HG03064 (cell line): ENCODE measurements around the gene CLSTN1.
"Not testable (repeated sequence)": the region's sequence is repeated elsewhere in the genome, so short reads cannot be mapped to it uniquely, and the experiment has no call there.

Experiments
- ATAC-seq: cut with Tn5 transposase; IDR thresholded peaks from one replicate; pipeline ENCODE4 v1.9.1; 2021; ENCODE audit warnings: low read depth; ENCODE audit not compliant: unreplicated experiment

Gene CLSTN1

GRCh38 chr1:9801909-9802308 is 21.9 kb downstream of the CLSTN1 start:
- ATAC-seq, result no peak

DNA sequence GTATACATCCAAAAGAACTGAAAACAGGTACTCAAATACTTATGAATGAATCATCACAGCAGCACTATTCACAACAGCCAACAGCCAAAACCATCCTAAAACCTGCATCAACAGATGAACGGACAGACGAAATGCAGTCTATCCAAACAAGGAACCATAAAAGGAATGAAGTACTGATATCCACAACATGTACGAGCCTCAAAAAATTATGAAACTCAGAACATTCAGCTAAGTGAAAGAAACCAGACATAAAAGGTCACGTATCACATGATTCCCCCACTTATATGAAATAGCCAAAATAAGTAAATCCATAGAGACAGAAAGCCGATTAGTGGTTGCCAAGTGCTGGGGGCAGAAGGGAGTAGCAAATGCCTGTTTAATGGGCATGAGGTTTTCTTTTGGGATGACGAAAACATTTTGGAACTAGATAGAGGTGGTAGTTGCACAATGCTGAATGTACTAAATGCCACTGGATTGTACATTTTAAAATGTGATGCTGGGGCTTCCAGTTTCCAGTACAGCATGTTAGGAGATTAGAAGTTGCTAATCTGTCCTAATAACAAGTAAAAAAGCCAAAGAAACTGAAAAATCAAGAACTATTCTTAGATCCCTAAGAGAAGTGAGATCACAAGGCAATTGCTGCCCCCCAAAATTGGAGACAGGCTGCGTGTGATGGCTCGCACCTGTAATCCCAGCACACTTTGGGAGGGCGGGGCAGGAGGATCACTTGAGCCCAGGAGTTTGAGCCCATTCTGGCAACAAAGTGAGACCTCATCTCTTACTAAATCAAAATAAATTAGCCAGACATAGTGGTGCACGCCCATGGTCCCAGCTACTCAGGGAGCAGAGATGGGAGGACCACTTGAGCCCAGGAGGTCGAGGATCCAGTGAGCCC is 25.3 kb downstream of the CLSTN1 start:
- ATAC-seq, result no peak

GRCh38 chr1:9797049-9797448 is 26.7 kb downstream of the CLSTN1 start:
- ATAC-seq, result no peak

DNA sequence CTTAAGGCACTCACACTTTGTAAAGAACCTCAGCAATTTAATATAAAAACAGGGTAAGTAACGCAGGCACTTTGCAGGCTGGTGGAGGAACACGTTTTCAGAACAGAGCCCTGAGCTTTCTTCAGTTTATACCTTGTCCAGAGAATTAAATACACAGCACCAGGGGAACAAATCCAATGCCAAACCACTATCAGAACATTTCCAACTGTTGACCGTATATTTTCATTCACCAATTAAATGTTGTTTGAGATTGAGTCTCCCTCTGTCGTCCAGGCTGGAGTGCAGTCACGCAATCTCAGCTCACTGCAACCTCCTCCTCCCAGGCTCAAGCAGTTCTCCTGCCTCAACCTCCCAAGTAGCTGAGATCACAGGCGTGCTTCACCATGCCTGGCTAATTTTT is 29.7 kb downstream of the CLSTN1 start:
- no peak for ATAC-seq

- no peak for ATAC-seq
Measured at GRCh38 chr1:9793291-9793690, 30.5 kb downstream of the CLSTN1 start.

GRCh38 chr1:9792156-9793042 is 31.4 kb downstream of the CLSTN1 start:
- no peak for ATAC-seq

DNA sequence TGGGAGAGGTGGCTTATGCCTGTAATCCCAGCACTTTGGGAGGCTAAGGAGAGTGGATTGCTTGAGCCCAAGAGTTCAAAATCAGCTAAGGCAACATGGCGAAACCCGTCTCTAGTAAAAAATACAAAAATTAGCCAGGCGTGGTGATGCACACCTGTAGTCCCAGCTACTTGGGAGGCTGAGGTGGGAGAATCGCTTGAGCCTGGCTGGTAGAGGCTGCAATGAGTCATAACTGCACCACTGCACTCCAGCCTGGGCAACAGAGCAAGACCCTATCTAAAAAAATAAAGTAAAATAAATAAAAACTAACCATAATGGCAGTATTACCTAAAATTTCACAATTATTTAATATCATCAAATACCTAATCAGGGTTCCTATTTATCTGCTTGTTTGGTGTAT is 34.1 kb downstream of the CLSTN1 start:
- not testable (repeated sequence) for ATAC-seq

- peak; percentile 73 for ATAC-seq
Measured at GRCh38 chr1:9787702-9788101, 36.1 kb downstream of the CLSTN1 start.

DNA sequence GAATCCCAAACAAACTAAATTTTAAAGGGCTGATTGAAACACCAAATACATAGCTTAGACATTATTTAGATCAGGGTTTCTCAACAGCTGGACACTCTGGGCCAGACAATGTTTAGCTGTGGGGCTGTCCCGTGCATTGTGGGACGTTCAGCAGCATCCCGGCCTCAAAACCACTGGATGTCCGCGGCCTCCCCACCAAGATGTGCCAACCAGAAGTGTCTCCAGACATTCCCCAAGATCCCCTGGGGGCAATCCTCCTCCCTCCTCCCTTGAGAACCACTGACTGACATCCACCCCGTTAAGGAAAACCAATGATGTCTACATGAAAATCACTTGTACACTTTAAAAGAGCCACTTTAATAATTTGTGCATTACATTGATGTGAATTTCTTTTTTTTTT is 38.4 kb downstream of the CLSTN1 start:
- ATAC-seq, result no peak

DNA sequence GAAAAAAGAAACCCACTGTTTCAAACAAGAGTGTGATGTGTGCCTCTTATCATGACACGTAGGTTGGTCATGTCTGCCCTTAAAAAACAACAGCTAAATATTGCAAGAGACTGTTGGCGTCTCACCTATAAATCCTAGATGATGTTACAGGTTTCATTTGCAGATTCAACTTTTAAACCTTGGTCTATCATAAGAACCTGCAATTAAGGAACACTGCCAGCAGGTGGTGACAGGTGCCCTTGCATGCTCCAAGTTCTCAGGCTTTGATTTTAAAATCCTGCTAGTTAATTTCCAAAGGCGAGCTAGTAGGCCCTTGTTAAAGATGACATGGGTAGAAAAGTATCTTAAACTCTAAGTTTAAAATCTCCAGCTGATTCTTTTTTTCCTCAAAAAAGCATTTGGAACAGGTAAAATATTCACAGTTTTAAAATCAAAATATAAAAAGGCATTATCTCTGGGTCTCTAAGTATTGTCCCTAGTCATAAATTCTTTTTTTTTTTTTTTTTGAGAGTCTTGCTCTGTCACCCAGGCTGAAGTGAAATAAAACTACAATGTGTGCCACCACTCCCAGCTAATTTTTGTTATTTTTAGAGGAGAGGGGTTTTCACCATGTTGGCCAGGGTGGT is 39.1 kb downstream of the CLSTN1 start:
- ATAC-seq, result no peak

GRCh38 chr1:9782897-9783296 is 40.9 kb downstream of the CLSTN1 start:
- ATAC-seq, result no peak

DNA sequence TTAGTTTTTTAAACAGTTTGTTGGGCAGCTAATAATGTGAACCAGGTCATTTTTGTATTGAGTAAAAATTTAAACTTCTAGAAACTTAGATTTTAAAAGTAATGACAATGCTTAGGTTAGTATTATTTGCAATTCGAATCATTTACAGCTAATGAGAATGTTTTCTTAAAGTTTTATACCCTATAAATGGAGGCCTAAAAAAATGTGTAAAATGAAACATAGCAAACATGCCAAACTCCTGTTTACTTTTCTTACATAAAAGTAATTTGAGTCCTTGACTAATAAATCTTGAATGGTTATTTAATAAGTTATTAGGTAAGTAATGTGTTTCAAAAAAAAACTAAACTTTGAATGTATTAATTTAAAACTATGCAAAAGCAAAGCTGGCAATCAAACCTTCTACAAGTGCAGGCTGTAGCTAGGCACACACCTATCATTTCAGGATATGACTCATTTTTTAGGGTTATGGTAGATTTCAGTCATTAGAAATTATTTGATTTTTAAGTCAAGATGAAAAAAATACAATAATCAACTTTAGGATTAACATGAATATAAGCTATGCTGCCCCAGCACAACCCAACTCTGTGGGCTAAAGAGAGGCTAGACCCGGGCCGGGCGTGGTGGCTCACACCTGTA is 41.5 kb downstream of the CLSTN1 start:
- no peak for ATAC-seq

GRCh38 chr1:9780554-9781110 is 43.1 kb downstream of the CLSTN1 start:
- no peak for ATAC-seq

DNA sequence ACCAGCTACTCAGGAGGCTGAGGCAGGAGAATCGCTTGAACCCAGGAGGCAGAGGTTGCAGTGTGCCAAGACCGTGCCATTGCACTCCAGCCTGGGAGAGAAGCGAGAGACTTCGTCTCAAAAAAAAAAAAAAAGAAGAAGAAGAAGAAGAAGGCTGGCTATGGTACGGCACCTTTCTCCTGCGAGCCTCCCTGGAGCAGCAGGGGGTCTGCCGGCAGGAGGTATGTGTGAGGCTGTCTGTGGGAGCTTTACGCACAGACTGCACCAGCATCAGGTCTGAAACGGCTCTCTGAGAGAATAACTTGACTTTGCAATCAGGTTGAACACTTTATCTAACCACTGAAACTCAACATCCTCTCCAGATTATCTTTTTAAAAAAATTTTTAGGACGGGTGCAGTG is 44.9 kb downstream of the CLSTN1 start:
- no peak for ATAC-seq

DNA sequence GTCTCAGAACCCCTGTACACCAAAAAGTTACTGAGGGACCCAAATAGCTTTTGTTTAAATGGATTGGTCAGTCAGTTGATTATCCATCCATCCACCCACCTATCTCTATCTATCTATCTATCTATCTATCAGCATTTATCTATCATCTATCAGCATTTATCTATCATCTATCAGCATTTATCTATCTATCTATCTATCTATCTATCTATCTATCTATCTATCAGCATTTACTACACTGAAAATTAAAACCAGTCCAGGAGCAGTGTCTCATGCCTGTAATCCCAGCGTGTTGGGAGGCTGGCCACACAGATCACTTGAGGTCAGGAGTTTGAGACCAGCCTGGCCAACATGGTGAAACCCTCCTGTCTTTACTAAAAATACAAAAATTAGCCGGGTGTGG is 47.1 kb downstream of the CLSTN1 start:
- no peak for ATAC-seq

DNA sequence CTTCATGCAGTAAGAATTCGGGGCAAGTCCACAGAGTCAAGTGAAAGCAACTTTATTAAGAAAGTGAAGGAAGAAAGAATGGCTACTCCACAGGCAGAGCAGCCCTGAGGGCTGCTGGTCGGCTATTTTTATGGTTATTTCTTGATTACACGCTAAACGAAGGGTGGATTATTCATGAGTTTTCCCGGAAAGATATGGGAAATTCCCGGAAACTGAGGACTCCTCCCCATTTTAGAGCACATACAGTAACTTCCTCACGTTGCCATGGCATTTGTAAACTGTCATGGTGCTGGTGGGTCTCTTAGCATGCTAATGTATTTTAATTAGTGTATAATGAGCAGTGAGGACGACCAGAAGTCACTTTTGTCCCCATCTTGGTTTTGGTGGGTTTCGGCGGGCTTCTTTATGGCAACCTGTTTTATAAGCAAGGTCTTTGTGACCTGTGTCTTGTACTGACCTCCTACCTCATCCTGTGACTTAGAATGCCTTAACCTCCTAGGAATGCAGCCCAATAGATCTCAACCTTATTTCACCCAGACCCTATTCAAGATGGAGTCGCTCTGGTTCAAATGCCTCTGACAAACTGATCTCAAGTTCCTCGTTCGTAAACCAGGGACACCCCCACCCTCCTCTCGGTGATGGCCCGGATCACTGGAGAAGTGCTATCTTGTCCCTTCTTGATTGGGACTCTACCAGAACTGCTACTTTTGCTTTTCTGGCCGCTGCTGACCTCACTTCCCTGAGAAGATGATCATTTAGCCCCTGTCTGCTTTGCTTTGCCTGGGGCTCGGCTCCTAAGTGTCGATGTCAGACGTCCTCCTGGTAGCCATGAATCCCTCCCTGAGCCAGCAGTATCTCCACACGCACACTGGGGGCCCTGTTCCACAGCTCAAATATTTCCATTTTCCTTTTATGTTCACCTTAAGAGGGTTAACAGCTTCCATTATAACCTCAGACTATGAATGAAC is 48.8 kb downstream of the CLSTN1 start:
- no peak for ATAC-seq

GRCh38 chr1:9770298-9770697 is 53.5 kb downstream of the CLSTN1 start:
- ATAC-seq, result no peak

GRCh38 chr1:9768983-9769382 is 54.8 kb downstream of the CLSTN1 start:
- ATAC-seq, result no peak

DNA sequence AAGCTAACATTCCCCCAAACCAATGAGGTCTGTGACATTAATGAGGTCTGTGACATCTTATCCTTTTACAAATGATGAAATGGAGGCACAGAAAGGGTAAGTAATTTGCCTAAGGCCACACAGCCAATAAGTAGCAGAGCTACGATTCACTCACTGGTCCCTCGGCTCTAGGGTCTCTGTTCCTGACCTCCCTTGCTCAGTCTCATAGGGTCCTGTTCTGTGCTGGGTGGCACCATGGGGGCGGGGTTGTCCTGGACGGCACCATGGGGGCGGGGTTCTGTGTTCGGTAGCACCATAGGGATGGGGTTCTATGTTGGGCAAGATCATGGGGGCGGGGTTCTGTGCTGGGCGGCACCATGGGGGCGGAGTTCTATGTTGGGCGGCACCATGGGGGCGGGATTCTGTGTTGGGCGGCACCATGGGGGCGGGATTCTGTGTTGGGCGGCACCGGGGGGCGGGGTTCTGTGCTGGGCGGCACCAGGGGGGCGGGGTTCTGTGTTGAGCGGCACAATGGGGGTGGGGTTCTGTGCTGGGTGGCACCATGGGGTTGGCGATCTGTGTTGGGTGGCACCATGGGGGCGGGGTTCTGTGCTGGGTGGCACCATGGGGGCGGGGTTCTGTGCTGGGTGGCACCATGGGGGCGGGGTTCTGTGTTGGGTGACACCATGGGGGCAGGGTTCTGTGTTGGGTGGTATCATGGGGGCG is 55.6 kb downstream of the CLSTN1 start:
- ATAC-seq, result no peak
